ENCODE results near the gene C2CD4A. TPM values are rescaled to one million over a fixed set of nuclear protein-coding genes. Genes with fewer than 3 reads are reported as not detected.

C2CD4A gene, protein sequence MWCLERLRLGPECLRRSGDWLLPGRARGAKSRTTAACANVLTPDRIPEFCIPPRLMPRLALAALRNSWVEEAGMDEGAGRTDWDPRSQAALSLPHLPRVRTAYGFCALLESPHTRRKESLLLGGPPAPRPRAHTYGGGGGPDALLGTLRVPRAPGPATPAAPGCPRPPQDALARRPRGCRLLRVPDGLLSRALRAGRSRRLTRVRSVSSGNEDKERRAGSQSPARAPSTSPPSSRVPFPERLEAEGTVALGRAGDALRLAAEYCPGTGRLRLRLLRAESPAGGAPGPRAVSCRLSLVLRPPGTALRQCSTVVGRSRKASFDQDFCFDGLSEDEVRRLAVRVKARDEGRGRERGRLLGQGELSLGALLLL
- not detected for total RNA-seq
- not detected for total RNA-seq (2013)

DNA sequence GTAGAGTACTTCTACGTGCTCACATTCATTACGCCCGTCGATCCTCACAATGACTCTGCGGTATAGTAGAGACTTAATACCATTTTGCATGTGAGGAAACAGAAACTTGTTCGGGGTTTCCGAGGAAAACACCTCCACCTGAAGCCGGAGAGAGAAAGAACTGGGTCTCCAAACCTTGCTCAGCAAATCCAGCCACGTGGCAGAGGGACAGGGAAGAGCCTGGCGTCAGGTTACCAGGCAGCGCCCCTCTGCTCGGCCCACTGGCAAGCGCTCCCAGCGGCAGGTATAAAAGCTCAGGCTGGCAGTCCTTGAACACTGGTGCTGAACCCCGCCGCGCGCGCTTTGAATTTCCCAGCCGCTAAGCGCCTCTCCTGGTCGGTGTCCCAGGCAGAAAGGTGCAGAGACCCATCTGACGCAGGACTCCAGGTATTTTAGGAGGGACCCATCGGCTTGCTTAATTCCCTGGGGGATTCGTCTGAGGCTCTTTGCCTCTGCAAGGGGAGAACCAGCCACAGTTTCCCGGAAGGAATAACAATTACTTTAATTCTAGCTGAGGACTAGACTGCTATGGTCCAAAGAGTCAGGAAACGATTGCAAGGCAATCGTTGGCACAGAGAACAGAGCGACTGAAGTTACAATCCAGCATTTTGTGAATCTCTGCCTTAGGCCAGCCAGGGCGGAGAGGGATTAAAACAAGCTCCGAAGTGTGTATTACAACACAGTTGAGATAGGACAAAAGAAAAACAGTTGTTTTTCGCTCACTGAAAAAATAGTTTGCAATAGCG lies at the start of gene C2CD4A:
Gene C2CD4A, plus strand, starts transcription at position 315 of the 785 bp plus-strand sequence. CDS start 637 bp downstream, outside the sequence.
- 7% methylated on average over 33 of the region's 33 CpGs for WGBS (ENCODE audit: insufficient coverage)

DNA sequence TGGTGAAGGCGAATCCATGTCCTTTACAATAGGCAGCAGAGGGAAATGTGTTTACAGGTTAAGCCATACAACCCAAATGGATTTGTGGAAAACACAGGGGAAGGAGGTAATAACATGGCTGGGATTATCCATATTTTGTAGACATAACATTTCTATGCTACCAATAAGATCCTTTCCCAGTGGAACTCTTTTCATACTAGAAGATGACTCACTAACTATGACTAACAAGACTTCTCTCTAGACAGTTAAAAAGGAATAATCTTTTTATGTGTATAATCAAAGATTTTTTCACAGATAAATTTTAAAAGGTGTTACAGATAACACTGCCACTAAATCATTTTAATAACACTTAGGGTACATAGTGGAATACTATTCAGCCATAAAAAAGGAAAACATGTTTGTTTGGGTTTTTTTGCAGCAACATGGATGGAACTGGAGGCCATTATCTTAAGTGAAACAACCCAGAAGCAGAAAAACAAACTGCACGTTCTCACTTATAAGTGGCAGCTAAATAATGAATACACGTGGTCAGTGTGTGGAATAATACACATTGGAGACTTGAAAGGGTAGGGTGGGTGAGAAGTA lies 46.1 kb upstream of the C2CD4A start:
- H3K27me3 ChIP-seq (ENCODE audit: control insufficient read depth, insufficient read depth, low read length): no peaks in the 10 kb centered on the region
- no peaks in the 10 kb centered on the region for H3K9me3 ChIP-seq (ENCODE audit: control insufficient read depth, insufficient read depth, low read length)
- no peak overlapping the region for H3K4me3 ChIP-seq (ENCODE audit: low read length)
- no peaks in the 10 kb centered on the region for H3K4me1 ChIP-seq (ENCODE audit: control insufficient read depth, insufficient read depth, low read length)
- Mint-ChIP-seq H3K9me3 (peaks cover 0 to 2% of the 10 kb centered on the region in 2 donors), H3K36me3 (peaks cover 18% of the 10 kb centered on the region), H3K4me1 (peaks cover 0 to 7% of the 10 kb centered on the region in 2 donors), H3K27ac (peak overlapping the region in 1 of 2 donors; percentile 45), H3K4me3 (no peak overlapping the region), H3K27me3 (ENCODE audit: low read depth in 2 of 2) (no peaks in the 10 kb centered on the region)
- DNase-seq: no peak
- H3K36me3 ChIP-seq (ENCODE audit: control insufficient read depth, insufficient read depth, low read length): peaks cover 37% of the 10 kb centered on the region
- WGBS (ENCODE audit: insufficient coverage): 100% methylated on average over 3 of the region's 3 CpGs
- intact Hi-C loops (cut with micrococcal nuclease): loop anchor here (10.0 kb wide), 1 partner anchor 54 kb away; no protein-coding TSS in a partner anchor
- no peak for ATAC-seq
- no peak overlapping the region for H3K27ac ChIP-seq (ENCODE audit: low read length)
- no peak for TF ChIP-seq CTCF (IDR thresholded peaks at IDR 0.05)

More for the DNA sequence above, at the start of gene C2CD4A:
- H3K27ac ChIP-seq (ENCODE audit: low read length): no peak within 1 kb of the TSS
- intact Hi-C loops (cut with micrococcal nuclease): no loop called here
- peak; percentile 39 to 75 for DNase-seq
- H3K27me3 Mint-ChIP-seq (ENCODE audit: low read depth in 2 of 2): peaks cover 30 to 48% of the 10 kb centered on the region in 2 donors
- peak within 1 kb of the TSS; percentile 90 for H3K4me3 Mint-ChIP-seq
- peaks cover 14% of the 10 kb centered on the region for H3K4me1 ChIP-seq (ENCODE audit: control insufficient read depth, insufficient read depth, low read length)
- no peak for TF ChIP-seq CTCF (IDR thresholded peaks at IDR 0.05)
- no peaks in the 10 kb centered on the region for H3K9me3 Mint-ChIP-seq
- peak within 1 kb of the TSS in 1 of 2 donors; percentile 72 for H3K27ac Mint-ChIP-seq
- peak; percentile 63 to 67 (median 63) for ATAC-seq
- H3K4me1 Mint-ChIP-seq: peaks cover 22 to 25% of the 10 kb centered on the region in 2 donors
- peaks cover 33% of the 10 kb centered on the region for H3K27me3 ChIP-seq (ENCODE audit: control insufficient read depth, insufficient read depth, low read length)
- peaks cover 6% of the 10 kb centered on the region for H3K36me3 Mint-ChIP-seq
- peak within 1 kb of the TSS; percentile 24 for H3K4me3 ChIP-seq (ENCODE audit: low read length)
- H3K36me3 ChIP-seq (ENCODE audit: control insufficient read depth, insufficient read depth, low read length): no peaks in the 10 kb centered on the region
- no peaks in the 10 kb centered on the region for H3K9me3 ChIP-seq (ENCODE audit: control insufficient read depth, insufficient read depth, low read length)

DNA sequence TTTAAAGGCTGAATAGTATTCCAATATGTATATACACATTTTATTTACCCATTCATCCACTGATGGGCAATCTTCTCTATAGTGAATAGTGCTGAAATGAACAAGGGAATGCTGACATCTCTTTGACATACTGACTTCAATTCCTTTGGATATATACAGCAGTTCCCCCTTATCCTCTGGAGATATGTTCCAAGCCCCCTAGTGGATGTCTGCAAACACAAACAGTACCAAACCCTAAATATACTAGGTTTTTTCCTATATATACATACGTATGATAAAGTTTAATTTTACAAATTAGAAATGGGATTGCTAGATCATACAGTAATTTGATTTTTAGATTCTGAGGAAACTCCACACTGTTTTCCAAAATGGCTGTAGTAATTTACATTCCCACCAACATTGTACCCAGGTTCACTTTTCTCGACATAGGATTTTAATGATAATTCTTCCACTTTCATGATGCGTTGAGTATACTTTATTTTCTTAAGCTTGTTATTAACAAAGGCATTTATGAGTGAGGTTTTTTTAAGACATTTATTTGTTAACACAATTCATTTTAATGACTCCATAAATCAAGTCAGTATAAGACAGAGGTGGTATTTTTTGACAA lies 44.7 kb upstream of the C2CD4A start:
- H3K9me3 Mint-ChIP-seq: no peaks in the 10 kb centered on the region
- H3K4me1 ChIP-seq (ENCODE audit: control insufficient read depth, insufficient read depth, low read length): no peaks in the 10 kb centered on the region
- peaks cover 42% of the 10 kb centered on the region for H3K36me3 ChIP-seq (ENCODE audit: control insufficient read depth, insufficient read depth, low read length)
- H3K4me3 ChIP-seq (ENCODE audit: low read length): no peak overlapping the region
- no peak overlapping the region for H3K4me3 Mint-ChIP-seq
- no peak overlapping the region for H3K27ac Mint-ChIP-seq
- no CpG with 5 or more reads among the region's 3 CpGs for WGBS (ENCODE audit: insufficient coverage)
- peaks cover 18% of the 10 kb centered on the region for H3K36me3 Mint-ChIP-seq
- H3K27me3 ChIP-seq (ENCODE audit: control insufficient read depth, insufficient read depth, low read length): no peaks in the 10 kb centered on the region
- no peaks in the 10 kb centered on the region for H3K27me3 Mint-ChIP-seq (ENCODE audit: low read depth in 2 of 2)
- H3K4me1 Mint-ChIP-seq: peaks cover 0 to 7% of the 10 kb centered on the region in 2 donors
- no peak for DNase-seq
- H3K9me3 ChIP-seq (ENCODE audit: control insufficient read depth, insufficient read depth, low read length): no peaks in the 10 kb centered on the region
- H3K27ac ChIP-seq (ENCODE audit: low read length): no peak overlapping the region
- peak; percentile 17 for TF ChIP-seq CTCF (IDR thresholded peaks at IDR 0.05)
- no peak for ATAC-seq
- intact Hi-C loops (cut with micrococcal nuclease): loop anchor here (10.0 kb wide), 1 partner anchor 53 kb away; no protein-coding TSS in a partner anchor
